H9 (cell line): Measurements from ENCODE around the gene CADPS. TPM values are rescaled to one million over a fixed set of nuclear protein-coding genes. Genes with fewer than 3 reads are reported as not detected.

ENCODE experiments used
- DNase-seq: peaks from one replicate; pipeline ENCODE4 v3.0.0-alpha.2; 2017
- H2AFZ ChIP-seq: one replicate; pipeline ENCODE4 v1.6.1; 2013; ENCODE audit warnings: mild to moderate bottlenecking, low read length, control low read depth, moderate library complexity
- H2AK5ac ChIP-seq: 2 replicates; pipeline ENCODE4 v1.6.1; 2013; ENCODE audit warnings: low read length, control low read depth, mixed read lengths; ENCODE audit not compliant: insufficient read length
- H2BK120ac ChIP-seq: one replicate; pipeline ENCODE4 v1.6.1; 2013; ENCODE audit warnings: low read depth, mild to moderate bottlenecking, low read length, control low read depth, inconsistent platforms; ENCODE audit not compliant: poor library complexity, severe bottlenecking
- H2BK12ac ChIP-seq: 2 replicates; pipeline ENCODE4 v1.6.1; 2013; ENCODE audit warnings: low read length, control low read depth, mixed read lengths, low read depth; ENCODE audit not compliant: insufficient read length
- H2BK15ac ChIP-seq: 2 replicates; pipeline ENCODE4 v1.6.1; 2013; ENCODE audit warnings: low read depth, low read length, control low read depth
- H2BK20ac ChIP-seq: one replicate; pipeline ENCODE4 v1.6.1; 2013; ENCODE audit warnings: low read depth, mild to moderate bottlenecking, low read length, control low read depth, inconsistent platforms; ENCODE audit not compliant: poor library complexity, severe bottlenecking
- H2BK5ac ChIP-seq: 2 replicates; pipeline ENCODE4 v1.6.1; 2013; ENCODE audit warnings: low read length, control low read depth, mixed read lengths; ENCODE audit not compliant: insufficient read length
- H3K14ac ChIP-seq: 2 replicates; pipeline ENCODE4 v1.6.1; 2013; ENCODE audit warnings: low read length, control low read depth; ENCODE audit not compliant: insufficient read depth
- H3K18ac ChIP-seq: 2 replicates; pipeline ENCODE4 v1.6.1; 2013; ENCODE audit warnings: low read depth, mild to moderate bottlenecking, mixed read lengths, low read length, control low read depth; ENCODE audit not compliant: insufficient read length
- H3K23ac ChIP-seq: 2 replicates; pipeline ENCODE4 v1.6.1; 2013; ENCODE audit warnings: low read length, control low read depth, mixed read lengths, low read depth; ENCODE audit not compliant: insufficient read length
- H3K23me2 ChIP-seq: 2 replicates; pipeline ENCODE4 v1.6.1; 2013; ENCODE audit warnings: low read depth, mild to moderate bottlenecking, mixed read lengths, low read length, control low read depth; ENCODE audit not compliant: insufficient read length, poor library complexity, severe bottlenecking
- H3K27ac ChIP-seq: 2 replicates; pipeline ENCODE4 v1.5.1; 2013; ENCODE audit warnings: low read length, control low read depth, mixed read lengths, low read depth; ENCODE audit not compliant: insufficient read length
- H3K27me3 ChIP-seq: 2 replicates; pipeline ENCODE4 v1.6.1; 2013; ENCODE audit warnings: low read length, control low read depth, inconsistent platforms; ENCODE audit not compliant: insufficient read depth
- H3K4ac ChIP-seq: 2 replicates; pipeline ENCODE4 v1.6.1; 2013; ENCODE audit warnings: low read depth, mild to moderate bottlenecking, control low read depth, inconsistent platforms, low read length, moderate library complexity
- H3K4me1 ChIP-seq: 2 replicates; pipeline ENCODE4 v1.6.1; 2013; ENCODE audit warnings: low read length, control low read depth, inconsistent platforms; ENCODE audit not compliant: insufficient read depth
- H3K4me2 ChIP-seq: 2 replicates; pipeline ENCODE4 v1.6.1; 2013; ENCODE audit warnings: low read length, control low read depth, mixed read lengths; ENCODE audit not compliant: insufficient read length, insufficient read depth
- H3K56ac ChIP-seq: 2 replicates; pipeline ENCODE4 v1.6.1; 2013; ENCODE audit warnings: low read depth, mild to moderate bottlenecking, mixed read lengths, low read length, control low read depth; ENCODE audit not compliant: insufficient read length
- H3K79me1 ChIP-seq: 2 replicates; pipeline ENCODE4 v1.6.1; 2013; ENCODE audit warnings: low read depth, mild to moderate bottlenecking, moderate library complexity, low read length, control low read depth, inconsistent platforms; ENCODE audit not compliant: insufficient read depth, poor library complexity, severe bottlenecking
- H3K79me2 ChIP-seq: 2 replicates; pipeline ENCODE4 v1.6.1; 2013; ENCODE audit warnings: low read length, control low read depth, inconsistent platforms; ENCODE audit not compliant: insufficient read depth
- H3K9ac ChIP-seq: 2 replicates; pipeline ENCODE4 v1.6.1; 2013; ENCODE audit warnings: low read length, control low read depth, mixed read lengths; ENCODE audit not compliant: insufficient read length; ENCODE audit errors: extremely low read depth
- H3K9me3 ChIP-seq: one replicate; pipeline ENCODE4 v1.6.1; 2013; ENCODE audit warnings: low read depth, low read length, inconsistent platforms; ENCODE audit not compliant: control insufficient read depth
- H3T11ph ChIP-seq: one replicate; pipeline ENCODE4 v1.6.1; 2013; ENCODE audit warnings: mild to moderate bottlenecking, low read length, control low read depth, inconsistent platforms
- H4K20me1 ChIP-seq: one replicate; pipeline ENCODE4 v1.6.1; 2013; ENCODE audit not compliant: control insufficient read depth, insufficient read length, insufficient read depth
- H4K5ac ChIP-seq: 2 replicates; pipeline ENCODE4 v1.6.1; 2013; ENCODE audit warnings: low read depth, mild to moderate bottlenecking, mixed read lengths, low read length, control low read depth; ENCODE audit not compliant: insufficient read length
- H4K8ac ChIP-seq: replicated peaks from 2 replicates; pipeline ENCODE4 v1.6.1; 2013; ENCODE audit warnings: low read length, control low read depth, mixed read lengths, low read depth; ENCODE audit not compliant: insufficient read length
- H4K91ac ChIP-seq: 2 replicates; pipeline ENCODE4 v1.6.1; 2013; ENCODE audit warnings: low read depth, mild to moderate bottlenecking, moderate library complexity, mixed read lengths, low read length, control low read depth; ENCODE audit not compliant: insufficient read length
- H3K27ac Mint-ChIP-seq, 3 experiments: 2 replicates in 2 of 3; 3 replicates in 1 of 3; pipeline ENCODE4 v1.8.0; 2020 to 2021; ENCODE audit warnings: mixed read lengths in 3 of 3, mild to moderate bottlenecking in 1 of 3, moderate library complexity in 1 of 3
- H3K27me3 Mint-ChIP-seq: 2 replicates; pipeline ENCODE4 v1.8.0; 2021; ENCODE audit warnings: low read depth, mild to moderate bottlenecking, moderate library complexity, mixed read lengths
- H3K36me3 Mint-ChIP-seq, 3 experiments: 2 replicates in 2 of 3; 3 replicates in 1 of 3; pipeline ENCODE4 v1.8.0; 2020 to 2021; ENCODE audit warnings: low read depth in 3 of 3, mixed read lengths in 3 of 3; ENCODE audit not compliant: insufficient read depth in 1 of 3
- H3K4me1 Mint-ChIP-seq, 2 experiments: 2 replicates each; pipeline ENCODE4 v1.8.0; 2020; ENCODE audit warnings: mixed read lengths in 2 of 2
- H3K4me3 Mint-ChIP-seq, 2 experiments: 2 replicates in 1 of 2; 3 replicates in 1 of 2; pipeline ENCODE4 v1.8.0; 2020 to 2021; ENCODE audit warnings: mild to moderate bottlenecking in 2 of 2, mixed read lengths in 2 of 2, moderate library complexity in 1 of 2
- H3K9me3 Mint-ChIP-seq, 2 experiments: 2 replicates in 1 of 2; 3 replicates in 1 of 2; pipeline ENCODE4 v1.8.0; 2020; ENCODE audit warnings: mild to moderate bottlenecking in 2 of 2, mixed read lengths in 2 of 2, moderate library complexity in 1 of 2
- WGBS: extraction: QIAGEN DNeasy Blood & Tissue Kit; methylation state at CpG from one replicate; pipeline ENCODE4 v1.1.7; 2013; ENCODE audit warnings: missing lambda C conversion rate, low lambda C conversion rate, mixed read lengths; ENCODE audit not compliant: insufficient read length; ENCODE audit errors: extremely low coverage; 5-methylcytosine and 5-hydroxymethylcytosine counted together
- total RNA-seq: library from RNA; stranded (reverse); gene quantifications from 2 replicates; pipeline ENCODE4 v1.2.1, GENCODE V29; 2021
- TF ChIP-seq, protein P1 (sequence below): fragments of 200-600 bp; sonication (generic); conservative IDR thresholded peaks from 3 replicates; pipeline ENCODE4 v1.8.0; 2021; ENCODE audit warnings: antibody characterized with exemption, mild to moderate bottlenecking

The CADPS gene
- total RNA-seq, 1 experiment from 2014 or later: 6.6 TPM

DNA sequence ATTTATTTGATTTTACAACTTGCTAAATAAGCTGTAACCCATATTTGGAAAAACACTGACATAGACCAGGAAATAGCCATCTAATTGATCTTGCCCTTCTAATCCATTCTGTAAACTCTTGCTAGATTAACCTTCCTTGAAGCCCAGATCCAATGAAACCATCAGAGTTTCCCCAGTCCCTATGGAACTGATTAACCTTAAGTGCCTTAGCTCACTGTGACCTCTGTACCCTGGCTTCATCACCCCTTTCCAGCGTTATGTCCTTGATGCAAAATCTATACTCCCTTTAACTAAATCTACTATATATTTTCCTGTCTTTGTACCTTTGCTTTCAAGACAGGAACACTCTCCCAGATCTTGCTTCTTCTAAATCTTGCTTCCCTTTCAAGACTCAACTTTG, 42.9 kb upstream of the CADPS start:
- Histone ChIP-seq H4K5ac (no peak overlapping the region), H3K9me3 (no peaks in the 10 kb centered on the region), H2BK12ac (no peak overlapping the region), H3K23me2 (no peaks in the 10 kb centered on the region), H3T11ph (no peak overlapping the region), H2AK5ac (no peak overlapping the region), H3K23ac (no peak overlapping the region), H4K91ac (no peak overlapping the region), H2BK15ac (no peak overlapping the region), H3K14ac (no peak overlapping the region), H3K56ac (no peak overlapping the region), H2AFZ (no peak overlapping the region), H3K27me3 (no peaks in the 10 kb centered on the region), H4K8ac (no peak overlapping the region), H3K18ac (no peak overlapping the region), H3K4me1 (peaks cover 6% of the 10 kb centered on the region; the same call in 1 of the 2 replicates), H3K4ac (no peak overlapping the region), H3K4me2 (no peak overlapping the region), H3K9ac (no peak overlapping the region), H2BK20ac (no peak overlapping the region), H4K20me1 (no peaks in the 10 kb centered on the region), H2BK120ac (no peak overlapping the region), H3K79me2 (no peaks in the 10 kb centered on the region), H2BK5ac (no peak overlapping the region), H3K27ac (no peak overlapping the region), H3K79me1 (no peaks in the 10 kb centered on the region)
- Mint-ChIP-seq H3K36me3 (peaks cover 0 to 5% (median 0%) of the 10 kb centered on the region in 3 experiments; a peak in 3 of 7 replicates), H3K4me1 (peaks cover 27 to 31% of the 10 kb centered on the region in 2 experiments), H3K27ac (no peak overlapping the region), H3K9me3 (peaks cover 2 to 3% of the 10 kb centered on the region in 2 experiments; a peak in 1 of 5 replicates), H3K4me3 (no peak overlapping the region), H3K27me3 (peaks cover 3% of the 10 kb centered on the region)
- DNase-seq: no peak
- TF ChIP-seq, protein P1, sequence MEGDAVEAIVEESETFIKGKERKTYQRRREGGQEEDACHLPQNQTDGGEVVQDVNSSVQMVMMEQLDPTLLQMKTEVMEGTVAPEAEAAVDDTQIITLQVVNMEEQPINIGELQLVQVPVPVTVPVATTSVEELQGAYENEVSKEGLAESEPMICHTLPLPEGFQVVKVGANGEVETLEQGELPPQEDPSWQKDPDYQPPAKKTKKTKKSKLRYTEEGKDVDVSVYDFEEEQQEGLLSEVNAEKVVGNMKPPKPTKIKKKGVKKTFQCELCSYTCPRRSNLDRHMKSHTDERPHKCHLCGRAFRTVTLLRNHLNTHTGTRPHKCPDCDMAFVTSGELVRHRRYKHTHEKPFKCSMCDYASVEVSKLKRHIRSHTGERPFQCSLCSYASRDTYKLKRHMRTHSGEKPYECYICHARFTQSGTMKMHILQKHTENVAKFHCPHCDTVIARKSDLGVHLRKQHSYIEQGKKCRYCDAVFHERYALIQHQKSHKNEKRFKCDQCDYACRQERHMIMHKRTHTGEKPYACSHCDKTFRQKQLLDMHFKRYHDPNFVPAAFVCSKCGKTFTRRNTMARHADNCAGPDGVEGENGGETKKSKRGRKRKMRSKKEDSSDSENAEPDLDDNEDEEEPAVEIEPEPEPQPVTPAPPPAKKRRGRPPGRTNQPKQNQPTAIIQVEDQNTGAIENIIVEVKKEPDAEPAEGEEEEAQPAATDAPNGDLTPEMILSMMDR: no peak
- no CpG with 5 or more reads among the region's 1 CpG for WGBS
